RCC 7860 (cell line): Measurements from ENCODE around the gene MAGI2.

Source experiments
- DNase-seq: peaks from one replicate; pipeline ENCODE4 v3.0.0-alpha.2; 2015; ENCODE audit warnings: low spot score
- FAIRE-seq: peaks from 2 replicates; lab custom pipeline; 2012; peaks lifted over from hg19 to GRCh38; lab: Jason Lieb, UNC

Gene MAGI2

DNA sequence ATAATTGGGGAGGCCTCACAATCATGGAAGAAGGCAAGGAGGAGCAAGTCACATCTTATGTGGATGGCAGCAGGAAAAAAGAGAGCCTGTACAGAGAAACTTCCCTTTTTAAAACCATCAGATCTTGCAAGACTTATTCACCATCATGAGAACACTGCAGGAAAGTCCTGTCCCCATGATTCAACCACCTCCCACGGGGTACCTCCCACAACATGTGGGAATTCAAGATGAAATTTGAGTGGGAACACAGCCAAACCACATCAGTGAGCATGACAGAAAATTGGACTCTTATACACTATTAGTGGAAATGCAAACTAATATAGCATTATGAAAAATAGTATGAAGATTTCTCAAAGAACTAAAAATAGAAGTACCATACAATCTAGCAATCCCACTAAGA is 271.2 kb downstream of the MAGI2 start:
- DNase-seq (no peak), FAIRE-seq (no peak)

DNA sequence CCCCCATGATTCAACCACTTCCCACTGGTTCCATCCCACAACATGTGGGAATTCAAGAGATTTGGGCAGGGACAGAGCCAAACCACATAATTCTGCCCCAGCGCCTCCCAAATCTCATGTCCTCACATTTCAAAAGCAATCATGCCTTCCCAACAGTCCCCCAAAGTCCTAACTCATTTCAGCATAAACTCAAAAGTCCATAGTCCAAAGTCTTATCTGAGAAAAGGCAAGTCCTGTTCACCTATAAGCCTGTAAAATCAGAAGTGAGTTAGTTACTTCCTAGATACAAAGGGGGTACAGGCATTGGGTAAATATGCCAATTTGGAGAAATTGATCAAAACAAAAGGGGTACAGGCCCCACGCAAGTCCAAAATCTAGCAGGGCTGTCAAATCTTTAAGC is 272.9 kb downstream of the MAGI2 start:
- DNase-seq (no peak), FAIRE-seq (no peak)

DNA sequence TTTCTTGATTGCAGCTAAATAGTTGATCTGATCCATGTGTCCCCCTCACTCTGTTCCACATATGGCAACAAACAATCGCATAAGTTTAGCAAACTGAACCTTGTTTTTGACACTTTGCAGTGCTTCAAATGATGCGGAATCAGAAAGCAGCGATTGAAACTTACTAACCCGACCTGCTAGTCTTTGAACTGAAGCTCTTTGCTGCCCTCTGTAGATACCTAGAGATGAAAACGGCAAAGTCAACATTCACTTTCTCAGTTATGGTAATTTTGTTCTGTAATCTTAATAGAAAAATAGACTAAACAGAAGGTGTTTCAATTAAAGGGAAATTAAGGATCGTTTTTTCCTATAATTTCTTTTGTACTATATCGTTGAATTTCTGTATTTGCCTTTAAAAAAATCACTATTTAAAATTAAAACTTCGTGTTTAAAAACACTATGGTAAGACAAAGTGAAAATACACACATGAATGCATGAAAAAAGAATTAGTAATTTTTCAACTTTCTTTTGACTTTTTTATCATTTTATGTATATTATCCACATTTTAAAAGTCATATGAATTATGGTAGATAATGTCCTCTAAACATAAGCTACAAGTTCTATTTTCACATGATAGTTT is 276.5 kb downstream of the MAGI2 start:
- DNase-seq: peak; percentile 38

DNA sequence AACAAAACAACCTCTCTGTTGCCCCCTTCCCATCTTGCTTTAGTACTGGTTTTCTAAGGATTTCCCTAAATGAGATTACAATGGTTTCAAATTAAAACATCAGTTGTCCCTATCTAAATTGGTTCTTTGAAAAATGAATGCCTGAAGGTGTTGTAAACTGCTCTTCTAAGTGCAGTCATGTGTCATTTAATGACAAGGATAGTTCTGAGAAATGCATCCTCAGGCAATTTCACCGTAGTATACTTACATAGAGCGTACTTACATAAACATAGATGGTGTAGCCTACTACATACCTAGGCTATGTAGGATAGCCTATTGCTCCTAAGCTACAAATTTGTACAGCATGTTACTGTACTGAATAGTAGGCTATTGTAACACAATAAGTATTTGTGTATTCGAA is 278.1 kb downstream of the MAGI2 start:
- no peak for DNase-seq
- FAIRE-seq: no peak

More for the DNA sequence above, 276.5 kb downstream of the MAGI2 start:
- FAIRE-seq: peak; percentile 81

DNA sequence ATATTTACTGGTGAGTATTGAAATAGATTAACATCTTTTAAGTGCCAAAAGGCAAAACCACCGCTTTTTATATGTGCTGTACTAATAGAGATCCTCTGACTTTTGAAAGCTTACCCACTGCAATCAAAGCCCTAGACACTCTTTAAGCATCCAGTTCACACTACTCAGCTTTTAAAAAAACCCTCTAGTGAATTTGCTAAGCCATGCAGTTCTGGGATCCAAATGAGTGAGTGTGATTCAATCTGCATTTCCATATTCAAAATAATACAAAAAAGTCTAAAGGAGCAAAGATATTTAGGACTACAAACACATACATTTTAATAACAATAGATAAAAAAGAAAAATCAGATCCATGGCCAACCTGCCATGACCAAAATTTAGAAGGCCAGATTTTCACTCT is 288.2 kb downstream of the MAGI2 start:
- no peak for FAIRE-seq
- DNase-seq: no peak

GRCh38 chr7:79159040-79159664 is 294.3 kb downstream of the MAGI2 start:
- FAIRE-seq: no peak
- DNase-seq: no peak

DNA sequence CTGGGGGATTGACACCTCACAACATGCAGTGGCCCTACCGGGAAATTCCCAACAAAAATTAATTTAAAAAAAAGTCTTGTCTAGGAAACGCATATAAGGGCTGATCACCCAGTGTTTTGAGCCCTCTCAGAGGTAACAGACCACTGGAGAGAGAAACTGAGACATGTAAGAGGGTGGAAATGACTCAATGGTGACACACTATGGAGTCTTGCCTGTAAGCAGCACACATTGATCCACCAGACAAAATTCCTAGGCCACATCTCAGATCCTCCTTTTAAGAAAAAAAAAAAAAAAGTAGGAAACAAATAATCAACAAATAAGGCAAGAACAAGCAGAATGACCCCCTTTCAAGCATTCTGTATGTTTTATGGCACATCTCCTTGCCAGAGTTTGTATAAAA is 296.2 kb downstream of the MAGI2 start:
- FAIRE-seq (no peak), DNase-seq (no peak)

DNA sequence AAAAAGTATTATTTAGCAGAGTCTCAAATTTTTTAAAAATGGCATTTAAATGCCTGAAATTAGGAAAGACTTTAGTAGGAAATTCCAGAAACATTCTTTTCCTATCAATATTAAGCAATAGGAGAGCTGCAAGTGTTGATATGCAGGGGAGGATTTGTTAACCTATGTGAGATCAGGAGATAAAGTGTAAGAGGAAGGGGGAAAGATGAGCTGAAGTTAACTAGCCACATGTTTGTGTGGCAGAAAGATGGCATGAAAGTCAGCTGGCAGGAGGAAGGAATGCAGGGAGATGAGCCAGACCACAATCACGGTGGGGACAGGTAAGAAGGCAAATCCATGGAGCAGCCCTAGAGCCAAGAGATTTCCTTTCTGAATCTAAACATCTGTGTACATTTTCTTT is 303.6 kb downstream of the MAGI2 start:
- no peak for FAIRE-seq
- no peak for DNase-seq

GRCh38 chr7:79142706-79143105 is 310.8 kb downstream of the MAGI2 start:
- DNase-seq (no peak), FAIRE-seq (no peak)

- FAIRE-seq: no peak
- DNase-seq: no peak
Measured at GRCh38 chr7:79141252-79141651, 312.2 kb downstream of the MAGI2 start.

DNA sequence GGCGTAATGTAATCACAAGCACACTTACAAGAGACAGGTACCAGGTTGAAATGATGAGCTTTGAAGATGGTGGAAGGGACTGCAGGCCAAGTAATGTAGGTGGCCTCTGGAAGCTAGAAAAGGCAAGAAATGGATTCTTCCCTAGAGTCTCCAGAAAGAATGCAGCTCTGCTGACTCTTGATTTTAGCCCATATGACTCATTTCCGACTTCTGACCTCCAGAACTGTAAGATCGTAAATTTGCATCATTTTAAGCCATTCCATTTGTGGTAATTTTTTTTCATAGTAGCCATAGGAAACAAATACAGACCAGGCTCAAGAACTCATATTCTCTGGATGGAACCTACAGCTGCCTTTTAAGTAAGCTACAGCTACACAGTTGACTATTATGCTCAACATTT is 315.5 kb downstream of the MAGI2 start:
- DNase-seq (no peak), FAIRE-seq (no peak)

GRCh38 chr7:79132844-79133451 is 320.5 kb downstream of the MAGI2 start:
- peak; percentile 8 for FAIRE-seq
- DNase-seq: no peak

GRCh38 chr7:79130715-79131114 is 322.8 kb downstream of the MAGI2 start:
- DNase-seq (no peak), FAIRE-seq (no peak)

- DNase-seq: no peak
Measured at GRCh38 chr7:79124331-79124730, 329.1 kb downstream of the MAGI2 start.

GRCh38 chr7:79118143-79118542 is 335.3 kb downstream of the MAGI2 start:
- no peak for DNase-seq
- FAIRE-seq: no peak

More at GRCh38 chr7:79124331-79124730, 329.1 kb downstream of the MAGI2 start:
- no peak for FAIRE-seq

DNA sequence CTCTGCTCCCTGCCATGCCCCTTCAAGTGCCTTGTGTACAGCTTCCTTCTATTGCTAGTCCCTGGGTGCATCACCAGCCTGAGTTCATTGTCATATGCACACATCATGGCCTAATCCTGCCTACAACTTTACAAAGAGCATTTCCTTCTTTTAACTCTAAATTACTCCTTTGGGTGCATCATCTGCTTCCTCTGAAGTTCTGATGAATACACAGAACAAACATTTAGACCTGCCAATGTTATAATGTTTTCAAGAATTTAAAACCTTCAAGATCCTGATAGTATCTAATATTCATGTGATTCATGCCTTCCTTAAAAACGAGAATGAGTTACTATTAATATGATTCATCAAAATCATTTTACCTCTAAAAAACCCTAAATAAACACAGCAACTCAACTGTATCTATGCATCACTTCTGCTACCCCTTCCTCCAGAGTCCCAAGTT is 357.1 kb downstream of the MAGI2 start:
- no peak for FAIRE-seq
- no peak for DNase-seq

GRCh38 chr7:79093421-79093820 is 360.0 kb downstream of the MAGI2 start:
- DNase-seq: no peak
- no peak for FAIRE-seq

DNA sequence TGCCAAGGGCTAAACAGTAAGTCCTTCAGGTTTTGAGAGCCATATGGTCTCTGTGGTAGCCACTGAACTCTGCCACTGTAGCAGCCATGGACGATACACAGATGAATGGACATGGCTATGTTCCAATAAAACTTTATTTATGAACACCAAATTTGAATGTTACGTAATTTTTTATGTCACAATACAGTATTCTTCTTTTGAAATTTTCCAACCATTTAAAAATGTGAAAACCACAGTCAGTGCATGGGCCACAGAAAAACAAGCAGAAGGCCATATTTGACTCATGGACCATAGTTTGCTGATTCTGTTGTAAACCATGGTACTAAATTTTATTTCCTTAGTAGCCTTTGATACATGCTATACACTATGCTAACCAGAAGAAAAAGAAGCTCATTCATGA is 361.8 kb downstream of the MAGI2 start:
- DNase-seq (no peak), FAIRE-seq (no peak)

GRCh38 chr7:79091011-79091410 is 362.5 kb downstream of the MAGI2 start:
- DNase-seq (no peak), FAIRE-seq (no peak)

GRCh38 chr7:79090543-79090942 is 362.9 kb downstream of the MAGI2 start:
- FAIRE-seq: peak; percentile 18

GRCh38 chr7:79084423-79084822 is 369.0 kb downstream of the MAGI2 start:
- FAIRE-seq (no peak), DNase-seq (no peak)

More at GRCh38 chr7:79090543-79090942, 362.9 kb downstream of the MAGI2 start:
- no peak for DNase-seq

GRCh38 chr7:79079919-79080554 is 373.4 kb downstream of the MAGI2 start:
- DNase-seq (no peak), FAIRE-seq (no peak)
